HL-60 (cell line): Measurements from ENCODE around the gene DHRS12.

Source experiments
- DNase-seq, 2 experiments: peaks; one replicate each; pipeline ENCODE4 v3.0.0-alpha.2; 2010 to 2020; ENCODE audit warnings: low read depth in 1 of 2, low spot score in 1 of 2
- H3K27ac ChIP-seq: fragments of 250-450 bp; sonication (Bioruptor Pico); replicated peaks from 2 replicates; pipeline ENCODE4 v1.5.1; 2020; ENCODE audit warnings: mild to moderate bottlenecking, moderate library complexity
- H3K27me3 ChIP-seq: fragments of 250-450 bp; sonication (Bioruptor Pico); 2 replicates; pipeline ENCODE4 v1.5.1; 2021; ENCODE audit warnings: mild to moderate bottlenecking, moderate library complexity; ENCODE audit not compliant: insufficient read depth, poor library complexity, severe bottlenecking
- H3K4me3 ChIP-seq: replicated peaks from 2 replicates; pipeline ENCODE4 v1.5.1; 2011; ENCODE audit warnings: mild to moderate bottlenecking, control low read depth, low read length; ENCODE audit not compliant: insufficient read depth
- CTCF ChIP-seq: IDR thresholded peaks from one replicate; pipeline ENCODE4 v1.5.1; 2011; ENCODE audit warnings: low read length, control low read depth, inconsistent platforms; ENCODE audit not compliant: insufficient read depth
- GABPA ChIP-seq: IDR thresholded peaks from 2 replicates; pipeline ENCODE4 v1.6.1; 2012; ENCODE audit warnings: low read depth
- POLR2AphosphoS5 ChIP-seq: IDR thresholded peaks from 2 replicates; pipeline ENCODE4 v1.6.1; 2012; ENCODE audit warnings: low read depth
- REST ChIP-seq: IDR thresholded peaks from 2 replicates; pipeline ENCODE4 v1.6.1; 2012; ENCODE audit warnings: low read depth; ENCODE audit not compliant: insufficient replicate concordance
- SPI1 ChIP-seq: IDR thresholded peaks from 2 replicates; pipeline ENCODE4 v1.6.1; 2012; ENCODE audit warnings: low read depth, mild to moderate bottlenecking, borderline replicate concordance

Gene DHRS12

GRCh38 chr13:51759240-51759639 lies 44.7 kb downstream of the DHRS12 start:
- no peak for DNase-seq
- TF ChIP-seq SPI1 (no peak), POLR2AphosphoS5 (no peak), CTCF (no peak), REST (no peak), GABPA (no peak)
- no peak overlapping the region for H3K27ac ChIP-seq
- H3K27me3 ChIP-seq, result no peaks in the 10 kb centered on the region
- H3K4me3 ChIP-seq, result no peak overlapping the region

GRCh38 chr13:51758691-51759090 lies 45.3 kb downstream of the DHRS12 start:
- no peak overlapping the region for H3K4me3 ChIP-seq

GRCh38 chr13:51756651-51757050 lies 47.3 kb downstream of the DHRS12 start:
- no peak overlapping the region for H3K27ac ChIP-seq
- no peaks in the 10 kb centered on the region for H3K27me3 ChIP-seq
- DNase-seq, result no peak
- no peak for TF ChIP-seq SPI1
- no peak for TF ChIP-seq REST
- TF ChIP-seq GABPA, result no peak
- TF ChIP-seq POLR2AphosphoS5, result no peak
- no peak for TF ChIP-seq CTCF
- no peak overlapping the region for H3K4me3 ChIP-seq

More at GRCh38 chr13:51758691-51759090, 45.3 kb downstream of the DHRS12 start:
- TF ChIP-seq POLR2AphosphoS5 (no peak), REST (no peak), CTCF (no peak), GABPA (no peak), SPI1 (no peak)
- Histone ChIP-seq H3K27me3 (no peaks in the 10 kb centered on the region), H3K27ac (no peak overlapping the region)
- DNase-seq, result no peak
